Measurements from ENCODE around the gene PDE6D. TPM values are rescaled to one million over a fixed set of nuclear protein-coding genes. Genes with fewer than 3 reads are reported as not detected.

PDE6D gene
- total RNA-seq, 1 donor from 2014 or later = 23.6 TPM

GRCh38 chr2:231685349-231686191 is 95.5 kb downstream of the PDE6D start:
- DNase-seq (ENCODE audit: extremely low spot score in 2 of 2) = no peak
- H3K4me1 ChIP-seq = peaks cover 12% of the 10 kb centered on the region
- no peaks in the 10 kb centered on the region for H3K9me3 ChIP-seq
- no peaks in the 10 kb centered on the region for H3K27me3 ChIP-seq
- H3K36me3 ChIP-seq = no peaks in the 10 kb centered on the region
- no peak overlapping the region for H3K4me3 ChIP-seq
- no peak for TF ChIP-seq POLR2A (IDR thresholded peaks at IDR 0.05)
- TF ChIP-seq POLR2AphosphoS5 (IDR thresholded peaks at IDR 0.05; ENCODE audit: insufficient read depth in 1 of 2, low read depth in 1 of 2) = no peak
- H3K27ac ChIP-seq = no peak overlapping the region
- intact Hi-C loops (cut with DNase I) = no loop called here

GRCh38 chr2:231684314-231685223 is 96.5 kb downstream of the PDE6D start:
- Histone ChIP-seq H3K9me3 (no peaks in the 10 kb centered on the region), H3K27ac (no peak overlapping the region), H3K27me3 (no peaks in the 10 kb centered on the region), H3K36me3 (no peaks in the 10 kb centered on the region), H3K4me3 (no peak overlapping the region), H3K4me1 (peaks cover 19% of the 10 kb centered on the region)
- no peak for TF ChIP-seq CTCF (IDR thresholded peaks at IDR 0.05)
- TF ChIP-seq POLR2A (IDR thresholded peaks at IDR 0.05) = no peak
- no peak for TF ChIP-seq POLR2AphosphoS5 (IDR thresholded peaks at IDR 0.05; ENCODE audit: insufficient read depth in 1 of 2, low read depth in 1 of 2)
- no peak for DNase-seq (ENCODE audit: extremely low spot score in 2 of 2)
- intact Hi-C loops (cut with DNase I) = no loop called here

GRCh38 chr2:231683292-231684235 is 97.5 kb downstream of the PDE6D start:
- no peak overlapping the region for H3K4me3 ChIP-seq
- no peak for DNase-seq (ENCODE audit: extremely low spot score in 2 of 2)
- TF ChIP-seq CTCF (IDR thresholded peaks at IDR 0.05) = no peak
- no peak for TF ChIP-seq POLR2A (IDR thresholded peaks at IDR 0.05)
- TF ChIP-seq POLR2AphosphoS5 (IDR thresholded peaks at IDR 0.05; ENCODE audit: insufficient read depth in 1 of 2, low read depth in 1 of 2) = no peak
- H3K27ac ChIP-seq = no peak overlapping the region
- no peaks in the 10 kb centered on the region for H3K27me3 ChIP-seq
- no peaks in the 10 kb centered on the region for H3K36me3 ChIP-seq
- intact Hi-C loops (cut with DNase I) = no loop called here
- H3K9me3 ChIP-seq = no peaks in the 10 kb centered on the region
- peaks cover 19% of the 10 kb centered on the region for H3K4me1 ChIP-seq

GRCh38 chr2:231682603-231683291 is 98.3 kb downstream of the PDE6D start:
- intact Hi-C loops (cut with DNase I) = no loop called here
- no peaks in the 10 kb centered on the region for H3K36me3 ChIP-seq
- TF ChIP-seq CTCF (IDR thresholded peaks at IDR 0.05) = no peak
- TF ChIP-seq POLR2AphosphoS5 (IDR thresholded peaks at IDR 0.05; ENCODE audit: insufficient read depth in 1 of 2, low read depth in 1 of 2) = no peak
- TF ChIP-seq POLR2A (IDR thresholded peaks at IDR 0.05) = no peak
- DNase-seq (ENCODE audit: extremely low spot score in 2 of 2) = no peak
- H3K4me3 ChIP-seq = no peak overlapping the region
- no peaks in the 10 kb centered on the region for H3K9me3 ChIP-seq
- H3K4me1 ChIP-seq = peaks cover 19% of the 10 kb centered on the region
- no peak overlapping the region for H3K27ac ChIP-seq
- no peaks in the 10 kb centered on the region for H3K27me3 ChIP-seq

Small RNA genes within 50 kb of the gene (small RNA-seq; reads per million reads assigned to genes)
- gene AC073476.4 = not detected
- gene RF00015 = not detected

Other genes with a start within 250 kb of the PDE6D start
- not detected for gene TEX44, start 188.4 kb downstream of the PDE6D start, total RNA-seq
- 536 TPM for gene PTMA, start 72.8 kb downstream of the PDE6D start, total RNA-seq
- 21.1 TPM for gene COPS7B, start 5.2 kb upstream of the PDE6D start, total RNA-seq
- gene NPPC, start 145.1 kb upstream of the PDE6D start, total RNA-seq = 16.0 TPM
- 32.2 TPM for gene DIS3L2, start 180.4 kb upstream of the PDE6D start, total RNA-seq

Data from vagina (tissue), 2 donors.